HepG2 (cell line): ENCODE measurements around the gene FGF10. TPM values are rescaled to one million over a fixed set of nuclear protein-coding genes. Genes with fewer than 3 reads are reported as not detected.
A peak's percentile ranks its signal among the peaks of the same experiment; 100 is the strongest.

Experiments
- ATAC-seq: fragments of 200-7000 bp; cut with Tn5 transposase; 3 replicates; pipeline ENCODE4 v1.9.1; 2020; ENCODE audit warnings: mild to moderate bottlenecking, moderate library complexity
- BruUV-seq: library from RNA; stranded (reverse); fragments of 400-500 nt; replicated peaks from 2 replicates; lab custom pipeline; 2021; lab: Mats Ljungman, UMichigan
- CTCF ChIA-PET: fragments of 300-600 bp; formaldehyde crosslinking; extraction: SDS; loops from one replicate; lab custom pipeline; 2021; ENCODE audit warnings: low total read pairs, inconsistent platforms, low intra/inter-chr PET ratio; lab: Yijun Ruan, JAX
- POLR2A ChIA-PET: fragments of 350-600 bp; sonication (Branson Sonifier 250); formaldehyde crosslinking; loops from one replicate; lab custom pipeline; 2020; ENCODE audit warnings: antibody characterized with exemption, inconsistent platforms; lab: Yijun Ruan, JAX
- DNase-seq: peaks from one replicate; pipeline ENCODE4 v3.0.0-alpha.2; 2015; ENCODE audit warnings: low spot score
- FAIRE-seq: peaks from 3 replicates; lab custom pipeline; 2011; peaks lifted over from hg19 to GRCh38; lab: Jason Lieb, UNC
- H2AFZ ChIP-seq: one replicate; pipeline ENCODE4 v1.6.1; 2011; ENCODE audit warnings: low read length, inconsistent platforms
- H3K27ac ChIP-seq: fragments of 300-600 bp; 3 replicates; pipeline ENCODE4 v1.8.0; 2011; ENCODE audit warnings: mixed run types, mild to moderate bottlenecking, mixed read lengths, low read length, inconsistent platforms; ENCODE audit not compliant: insufficient read depth; ENCODE audit errors: extremely low read length
- H3K27me3 ChIP-seq, 2 experiments: fragments of 200-600 bp in 1 of 2; 2 replicates in 1 of 2; 3 replicates in 1 of 2; pipeline versions ENCODE4 v1.6.0 to v1.8.0; 2011; ENCODE audit warnings: low read length in 2 of 2, mild to moderate bottlenecking in 2 of 2, moderate library complexity in 2 of 2, inconsistent platforms in 1 of 2; ENCODE audit not compliant: insufficient read depth in 2 of 2, control insufficient read depth in 1 of 2
- H3K36me3 ChIP-seq, 2 experiments: fragments of 200-600 bp in 1 of 2; replicated peaks in 1 of 2; 2 replicates in 1 of 2; 3 replicates in 1 of 2; pipeline versions ENCODE4 v1.5.1 to v1.8.0; 2011; ENCODE audit warnings: low read length in 2 of 2, inconsistent platforms in 1 of 2; ENCODE audit not compliant: insufficient read depth in 2 of 2, control insufficient read depth in 1 of 2
- H3K4me1 ChIP-seq: 2 replicates; pipeline ENCODE4 v1.5.1; 2012; ENCODE audit warnings: low read length, inconsistent platforms; ENCODE audit not compliant: insufficient read depth
- H3K4me2 ChIP-seq: 2 replicates; pipeline ENCODE4 v1.6.0; 2011; ENCODE audit warnings: low read depth, low read length, inconsistent platforms
- H3K4me3 ChIP-seq, 3 experiments: fragments of 200-600 bp in 1 of 3; sonication (generic), shearing (Covaris generic) in 1 of 3; replicated peaks in 1 of 3; 2 replicates each; pipeline ENCODE4 v1.5.1; 2011 to 2016; ENCODE audit warnings: low read length in 3 of 3, inconsistent platforms in 2 of 3, low read depth in 2 of 3, mild to moderate bottlenecking in 2 of 3, control low read depth in 1 of 3, mixed read lengths in 1 of 3; ENCODE audit not compliant: insufficient read depth in 1 of 3
- H3K79me2 ChIP-seq: one replicate; pipeline ENCODE4 v1.6.1; 2011; ENCODE audit warnings: low read length, inconsistent platforms; ENCODE audit not compliant: insufficient read depth
- H3K9ac ChIP-seq: 2 replicates; pipeline ENCODE4 v1.6.0; 2011; ENCODE audit warnings: mild to moderate bottlenecking, low read depth, low read length, inconsistent platforms; ENCODE audit not compliant: insufficient read depth
- H3K9me3 ChIP-seq: 2 replicates; pipeline ENCODE4 v1.5.1; 2012; ENCODE audit warnings: mild to moderate bottlenecking, low read length
- H4K20me1 ChIP-seq: 2 replicates; pipeline ENCODE4 v1.6.0; 2011; ENCODE audit warnings: inconsistent platforms, mild to moderate bottlenecking, low read length, moderate library complexity; ENCODE audit not compliant: insufficient read depth
- CREB1 ChIP-seq, 2 experiments: fragments of 450-650 bp in 1 of 2; IDR thresholded peaks; 2 replicates each; pipeline ENCODE4 v1.6.1; 2016 to 2017; ENCODE audit warnings: control low read depth in 1 of 2, mild to moderate bottlenecking in 1 of 2, missing compliant biosample characterization in 1 of 2, missing genetic modification characterization in 1 of 2
- FOXA3 ChIP-seq: IDR thresholded peaks from 2 replicates; pipeline ENCODE4 v1.6.1; 2016; ENCODE audit warnings: missing genetic modification reagents, missing compliant biosample characterization
- GPN1 ChIP-seq: sonication (generic); formaldehyde crosslinking; IDR thresholded peaks from 2 replicates; pipeline ENCODE4 v1.5.1; 2020; ENCODE audit warnings: missing genetic modification reagents, borderline replicate concordance
- HNRNPUL1 ChIP-seq: fragments of 200-400 bp; formaldehyde crosslinking; IDR thresholded peaks from 2 replicates; pipeline ENCODE4 v1.6.1; 2017; ENCODE audit warnings: low read depth, mild to moderate bottlenecking, low read length, moderate library complexity
- KAT2B ChIP-seq: fragments of 150-350 bp; IDR thresholded peaks from 2 replicates; pipeline ENCODE4 v1.6.1; 2014; ENCODE audit warnings: low read depth, low read length, borderline replicate concordance
- KLF9 ChIP-seq: IDR thresholded peaks from 2 replicates; pipeline ENCODE4 v1.6.1; 2016; ENCODE audit warnings: low read depth
- MAFF ChIP-seq: IDR thresholded peaks from 2 replicates; pipeline ENCODE4 v1.6.1; 2011; ENCODE audit warnings: low read depth, low read length, improper control_type of control experiment
- MAFK ChIP-seq, 2 experiments: IDR thresholded peaks in 1 of 2; conservative IDR thresholded peaks in 1 of 2; 2 replicates each; pipeline ENCODE4 v1.6.1; 2011; ENCODE audit warnings: improper control_type of control experiment in 2 of 2, low read length in 2 of 2
- MED8 ChIP-seq: sonication (generic); formaldehyde crosslinking; IDR thresholded peaks from 2 replicates; pipeline ENCODE4 v1.8.1; 2023; ENCODE audit warnings: mild to moderate bottlenecking, missing genetic modification reagents; ENCODE audit not compliant: insufficient replicate concordance
- NKX3-1 ChIP-seq: sonication (generic); formaldehyde crosslinking; IDR thresholded peaks from 2 replicates; pipeline ENCODE4 v1.5.0; 2020; ENCODE audit warnings: missing genetic modification reagents
- NR2F1 ChIP-seq, 2 experiments: fragments of 450-650 bp in 1 of 2; formaldehyde crosslinking in 1 of 2; IDR thresholded peaks; 2 replicates each; pipeline versions ENCODE4 v1.5.0 to v1.6.1; 2016 to 2020; ENCODE audit warnings: mild to moderate bottlenecking in 1 of 2, missing compliant biosample characterization in 1 of 2, missing genetic modification reagents in 1 of 2, moderate library complexity in 1 of 2
- PRMT3 ChIP-seq: sonication (generic); formaldehyde crosslinking; IDR thresholded peaks from 2 replicates; pipeline ENCODE4 v1.8.1; 2022; ENCODE audit warnings: low read depth, mild to moderate bottlenecking, moderate library complexity, missing genetic modification reagents, borderline replicate concordance
- RBAK ChIP-seq: sonication (generic); formaldehyde crosslinking; IDR thresholded peaks from 2 replicates; pipeline ENCODE4 v1.5.1; 2020; ENCODE audit warnings: mild to moderate bottlenecking, missing genetic modification reagents
- REST ChIP-seq, 2 experiments: IDR thresholded peaks; 2 replicates each; pipeline ENCODE4 v1.6.1; 2011 to 2012; ENCODE audit warnings: low read length in 2 of 2, borderline replicate concordance in 1 of 2, low read depth in 1 of 2, mild to moderate bottlenecking in 1 of 2, moderate library complexity in 1 of 2
- TMF1 ChIP-seq: sonication (generic); formaldehyde crosslinking; IDR thresholded peaks from 2 replicates; pipeline ENCODE4 v1.8.1; 2022; ENCODE audit warnings: low read depth, missing genetic modification reagents
- ZBTB42 ChIP-seq: sonication (generic); formaldehyde crosslinking; IDR thresholded peaks from 2 replicates; pipeline ENCODE4 v1.5.0; 2020; ENCODE audit warnings: mild to moderate bottlenecking, missing genetic modification reagents
- ZBTB7B ChIP-seq: sonication (generic); formaldehyde crosslinking; IDR thresholded peaks from 2 replicates; pipeline ENCODE4 v1.4.0; 2020; ENCODE audit warnings: missing genetic modification reagents
- ZNF225 ChIP-seq: sonication (generic); formaldehyde crosslinking; IDR thresholded peaks from 2 replicates; pipeline ENCODE4 v1.4.0; 2020; ENCODE audit warnings: mild to moderate bottlenecking, missing genetic modification reagents
- ZNF782 ChIP-seq: sonication (generic); formaldehyde crosslinking; IDR thresholded peaks from 2 replicates; pipeline ENCODE4 v1.4.0; 2020; ENCODE audit warnings: missing genetic modification reagents, mild to moderate bottlenecking, borderline replicate concordance
- WGBS: methylation state at CpG from one replicate; pipeline ENCODE4 v1.1.6; 2017; ENCODE audit warnings: low lambda C conversion rate; 5-methylcytosine and 5-hydroxymethylcytosine counted together
- in situ Hi-C: cut with HindIII; loops from 2 replicates; pipeline ENCODE4 v1.10.0; 2017; ENCODE audit warnings: low pct_unique_long_range_greater_than_20kb; ENCODE audit not compliant: extremely low pct_ligation_motif_present
- intact Hi-C: fragments of 100-400 bp; cut with micrococcal nuclease; formaldehyde crosslinking; loops from one replicate; pipeline ENCODE4 v1.10.0; 2022; ENCODE audit not compliant: unreplicated experiment
- polyA plus RNA-seq, 8 experiments: library from polyadenylated mRNA; depleted of rRNA in 3 of 8; stranded (reverse) in 7 of 8; unstranded in 1 of 8; fragments of >200 nt; fragmentation: Illumina TruSeq in 4 of 8; extraction: Trizol in 4 of 8; gene quantifications; 2 replicates each; pipeline versions ENCODE4 v1.2.1 to v1.2.3, GENCODE V29; 2011 to 2016; ENCODE audit warnings: low read depth in 4 of 8, missing spikeins in 1 of 8, mixed read lengths in 1 of 8; ENCODE audit not compliant: insufficient read depth in 1 of 8
- total RNA-seq, 5 experiments: library from RNA; depleted of rRNA; stranded (reverse); fragments of >200 nt; fragmentation: Illumina TruSeq; extraction: Trizol; gene quantifications; 2 replicates each; pipeline ENCODE4 v1.2.3, GENCODE V29; 2016; ENCODE audit warnings: low read depth in 1 of 5

The FGF10 gene
- total and polyA plus RNA-seq, 2 of the 13 experiments (the other 11 are each of a cell fraction or from before 2014, with no cell fraction given) = not detected

GRCh38 chr5:44426944-44427343, 37.7 kb upstream of the FGF10 start:
- intact Hi-C loops = no loop called here
- BruUV-seq = no TSS peak
- WGBS = 0% methylated on average over 1 of the region's 1 CpG

GRCh38 chr5:44412286-44412685, 23.1 kb upstream of the FGF10 start:
- ChIA-PET CTCF (no interaction called here), POLR2A (no interaction called here)
- ATAC-seq = no peak
- FAIRE-seq = no peak
- no peaks in the 10 kb centered on the region for H3K9me3 ChIP-seq
- BruUV-seq = no TSS peak
- H3K36me3 ChIP-seq = no peaks in the 10 kb centered on the region
- H4K20me1 ChIP-seq = no peaks in the 10 kb centered on the region
- no peak overlapping the region for H3K9ac ChIP-seq
- H3K4me2 ChIP-seq = no peak overlapping the region
- H2AFZ ChIP-seq = no peak overlapping the region
- in situ Hi-C loops = no loop called here
- no peaks in the 10 kb centered on the region for H3K4me1 ChIP-seq
- intact Hi-C loops = no loop called here
- no peak for DNase-seq
- no peak overlapping the region for H3K27ac ChIP-seq
- H3K27me3 ChIP-seq = no peaks in the 10 kb centered on the region
- 20% methylated on average over 3 of the region's 3 CpGs for WGBS
- no peak overlapping the region for H3K4me3 ChIP-seq
- no peaks in the 10 kb centered on the region for H3K79me2 ChIP-seq
- TF ChIP-seq MED8 (CRISPR knock-in tag) (no peak), ZNF782 (no peak), KAT2B (no peak), PRMT3 (CRISPR knock-in tag) (no peak), ZBTB7B (CRISPR knock-in tag) (no peak), TMF1 (no peak), NR2F1 (CRISPR knock-in tag; IDR thresholded peaks at IDR 0.05) (no peak), REST (IDR thresholded peaks at IDR 0.05; ENCODE audit: borderline replicate concordance in 1 of 2, low read depth in 1 of 2, low read length in 2 of 2) (no peak), CREB1 (IDR thresholded peaks at IDR 0.05) (no peak), CREB1 (CRISPR knock-in tag; IDR thresholded peaks at IDR 0.05) (no peak), HNRNPUL1 (no peak), FOXA3 (CRISPR knock-in tag) (no peak), GPN1 (CRISPR knock-in tag) (no peak), KLF9 (CRISPR knock-in tag) (no peak), ZNF225 (no peak), NKX3-1 (CRISPR knock-in tag) (no peak)

More at GRCh38 chr5:44426944-44427343, 37.7 kb upstream of the FGF10 start:
- no peaks in the 10 kb centered on the region for H3K79me2 ChIP-seq
- no peak overlapping the region for H3K9ac ChIP-seq
- in situ Hi-C loops = no loop called here
- no peak overlapping the region for H2AFZ ChIP-seq
- no peaks in the 10 kb centered on the region for H3K36me3 ChIP-seq
- ChIA-PET POLR2A (no interaction called here), CTCF (no interaction called here)
- H3K4me2 ChIP-seq = no peak overlapping the region
- TF ChIP-seq RBAK (no peak), MAFF (0 out of 2 replicates have a peak, but pooled peaks have one; percentile 32), MAFK (conservative IDR thresholded peaks at IDR 0.05 in 1 of 2, IDR thresholded peaks at IDR 0.05 in 1 of 2; ENCODE audit: low read length in 2 of 2) (peak; percentile 55 to 69), ZBTB42 (CRISPR knock-in tag) (no peak)
- no peak for DNase-seq
- ATAC-seq = no peak
- no peak for FAIRE-seq
- H3K27me3 ChIP-seq = no peaks in the 10 kb centered on the region
- no peak overlapping the region for H3K4me3 ChIP-seq
- H3K27ac ChIP-seq = no peak overlapping the region
- H3K4me1 ChIP-seq = no peaks in the 10 kb centered on the region
- no peaks in the 10 kb centered on the region for H4K20me1 ChIP-seq
- no peaks in the 10 kb centered on the region for H3K9me3 ChIP-seq
